HG02973 (cell line): ENCODE results near the gene TMEM182.

ENCODE experiments used
- ATAC-seq: cut with Tn5 transposase; IDR thresholded peaks from one replicate; pipeline ENCODE4 v1.9.1; 2021; ENCODE audit warnings: moderate library complexity; ENCODE audit not compliant: unreplicated experiment

The TMEM182 gene

DNA sequence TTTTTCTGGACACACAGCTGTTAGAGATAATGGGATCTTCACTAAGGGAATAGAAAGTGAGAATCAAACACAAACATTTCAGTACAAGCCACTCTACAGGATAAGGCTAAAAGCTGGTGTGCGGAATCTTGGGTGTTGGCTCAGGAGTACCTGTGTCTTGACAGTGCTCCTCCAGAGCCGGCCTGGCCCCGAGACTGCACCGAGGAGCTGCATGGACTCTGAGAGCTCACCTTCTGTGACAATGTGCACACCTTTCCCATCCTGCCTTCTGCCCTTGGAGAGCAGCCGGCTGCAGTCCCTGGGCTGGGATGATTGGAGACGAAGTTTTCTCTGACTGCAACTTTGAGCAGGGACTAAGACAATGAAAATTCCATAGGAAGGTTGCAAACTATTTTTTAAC is 89.1 kb downstream of the TMEM182 start:
- ATAC-seq: no peak

- no peak for ATAC-seq
Measured at GRCh38 chr2:102852867-102853266, 91.0 kb downstream of the TMEM182 start.
